Measurements from ENCODE around the gene FAM83D.

Gene FAM83D

DNA sequence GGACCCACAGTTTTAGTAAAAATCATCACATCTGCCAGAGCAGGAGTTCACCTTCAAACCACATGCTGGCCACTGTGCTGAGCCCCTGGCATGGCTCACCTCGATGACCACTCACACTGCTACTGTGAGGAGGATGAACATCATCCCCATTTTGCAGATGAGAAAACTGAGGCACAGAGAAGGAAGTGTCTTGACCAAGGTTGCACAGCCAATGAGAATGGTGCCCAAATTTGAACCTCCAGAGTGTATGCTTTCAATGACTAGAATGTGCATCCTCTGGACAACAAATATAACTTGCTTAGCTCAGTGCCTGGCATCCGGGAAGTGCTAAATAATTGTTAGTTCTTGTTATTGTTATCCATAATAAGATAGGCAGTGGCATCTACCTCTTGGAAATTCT is 37.2 kb upstream of the FAM83D start:
- CTCF ChIA-PET, result interaction anchor here (1.3 to 6.6 kb wide), 3 partner anchors 8 to 29 kb away, joined by 3 to 112 read pairs (median 34); no protein-coding TSS in a partner anchor
- TF ChIP-seq CTCF (IDR thresholded peaks at IDR 0.05; ENCODE audit: control extremely low read depth, extremely low read depth, low read depth, missing control alignments), result no peak
- POLR2A ChIA-PET, result interaction anchor here (0.6 to 1.2 kb wide), 2 partner anchors 11 to 149 kb away, joined by 3 to 4 read pairs; no protein-coding TSS in a partner anchor
- no peak for DNase-seq (ENCODE audit: extremely low spot score)

DNA sequence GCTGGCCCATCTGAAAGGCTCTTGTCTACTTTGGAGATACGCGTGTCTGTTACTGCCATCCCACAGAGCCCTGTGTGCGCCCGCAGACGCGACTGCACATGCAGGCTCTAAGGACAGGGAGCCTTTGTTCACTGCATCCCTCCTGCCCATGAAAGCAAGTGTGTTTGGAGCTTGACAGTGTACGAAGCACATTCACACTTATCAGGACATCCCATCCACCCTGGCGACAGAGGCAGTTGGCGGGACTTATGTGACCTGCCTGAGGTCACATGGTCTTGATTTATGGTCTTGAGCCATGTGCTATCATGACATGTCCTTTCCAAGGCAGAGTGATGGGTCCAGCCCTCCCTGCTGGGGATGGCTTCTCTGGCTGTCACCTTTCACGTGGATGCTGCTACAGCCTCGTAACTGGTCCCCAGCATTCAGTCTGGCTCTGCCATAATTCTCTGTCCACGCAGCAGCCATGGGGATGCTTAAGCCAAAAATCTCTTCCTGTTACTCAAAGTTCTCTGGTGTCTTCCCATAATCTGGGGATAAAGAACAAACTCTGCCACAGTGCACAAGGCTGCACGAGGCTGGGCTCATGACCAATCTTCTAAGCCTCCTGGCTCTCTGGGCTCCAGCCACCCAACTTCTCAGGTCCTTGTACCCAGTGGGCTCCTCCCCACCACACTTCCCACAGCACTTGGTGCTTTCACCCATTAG is 36.3 kb upstream of the FAM83D start:
- no peak for TF ChIP-seq CTCF (IDR thresholded peaks at IDR 0.05; ENCODE audit: control extremely low read depth, extremely low read depth, low read depth, missing control alignments)
- DNase-seq (ENCODE audit: extremely low spot score), result no peak
- POLR2A ChIA-PET, result interaction anchor here (0.6 to 1.2 kb wide), 2 partner anchors 12 to 150 kb away, joined by 3 to 4 read pairs; no protein-coding TSS in a partner anchor
- CTCF ChIA-PET, result interaction anchor here (0.6 to 6.6 kb wide), 7 partner anchors 8 to 159 kb away, joined by 3 to 112 read pairs (median 7); no protein-coding TSS in a partner anchor

DNA sequence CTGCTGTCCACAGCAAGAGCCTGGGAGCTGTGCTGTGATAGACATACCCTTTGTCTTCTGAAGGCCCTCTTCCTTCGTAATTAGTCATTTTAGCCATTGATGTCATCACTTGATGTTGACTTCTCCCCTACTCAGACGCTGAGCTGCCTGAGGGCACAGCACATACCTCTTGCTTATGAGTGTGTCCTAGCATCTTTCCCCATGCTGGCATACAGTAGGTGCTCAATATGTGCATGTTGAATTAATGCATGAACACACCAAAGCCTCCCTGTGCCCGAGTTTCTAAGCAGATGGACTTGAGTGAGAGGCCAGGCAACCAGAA is 35.8 kb upstream of the FAM83D start:
- ChIA-PET CTCF (interaction anchor here (0.6 to 6.6 kb wide), 6 partner anchors 9 to 159 kb away, joined by 3 to 112 read pairs (median 20); no protein-coding TSS in a partner anchor), POLR2A (no interaction called here)
- peak; percentile 48 for DNase-seq (ENCODE audit: extremely low spot score)
- no peak for TF ChIP-seq CTCF (IDR thresholded peaks at IDR 0.05; ENCODE audit: control extremely low read depth, extremely low read depth, low read depth, missing control alignments)

DNA sequence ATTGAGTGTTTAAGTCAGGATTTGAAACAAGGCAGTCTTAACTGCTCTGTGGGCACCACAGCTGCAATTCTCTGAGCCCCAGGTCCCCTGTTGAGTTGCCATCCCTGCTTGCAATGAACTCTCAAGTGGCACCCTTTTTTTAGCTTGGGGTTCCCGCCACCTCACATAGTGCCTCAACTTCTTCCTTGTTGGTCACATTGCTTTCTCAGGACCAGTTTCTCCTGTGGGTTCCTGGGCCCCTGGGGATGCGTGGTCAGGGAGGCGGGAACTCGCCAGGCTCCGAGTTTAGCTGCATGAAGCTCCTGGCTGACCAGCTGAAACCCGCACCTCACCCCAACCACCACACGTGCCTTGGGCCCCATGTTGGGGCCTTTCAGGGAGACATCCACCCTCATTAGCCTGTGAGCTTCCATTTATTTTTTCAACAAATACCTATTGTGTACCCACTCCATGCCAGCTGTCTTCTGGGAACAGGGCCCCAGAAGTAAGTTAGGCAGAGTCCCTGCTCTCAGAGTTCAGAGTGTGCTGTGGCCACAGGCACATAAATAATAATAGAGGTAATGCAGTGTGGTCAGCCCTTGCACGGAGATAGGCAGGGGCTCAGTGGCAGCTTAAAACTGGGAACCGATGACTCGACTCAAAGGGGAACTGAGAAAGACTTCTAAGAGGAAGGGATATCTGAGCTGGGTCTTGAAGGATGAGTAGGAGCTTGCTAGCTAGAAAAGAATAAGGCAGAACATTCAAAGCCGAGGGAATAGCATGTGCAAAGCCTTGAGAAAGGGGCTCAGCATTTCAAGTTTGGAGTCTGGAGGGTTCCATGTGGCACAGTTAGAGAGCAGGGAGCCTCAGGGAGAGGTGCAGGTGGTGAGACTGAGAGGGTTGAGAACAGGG is 33.9 kb upstream of the FAM83D start:
- peak; percentile 70 for DNase-seq (ENCODE audit: extremely low spot score)
- TF ChIP-seq CTCF (IDR thresholded peaks at IDR 0.05; ENCODE audit: control extremely low read depth, extremely low read depth, low read depth, missing control alignments), result no peak
- ChIA-PET CTCF (interaction anchor here (0.8 to 6.6 kb wide), 53 partner anchors 10 to 271 kb away, joined by 3 to 112 read pairs (median 5); partner anchors contain the start of genes DHX35, FAM83D and PPP1R16B), POLR2A (interaction anchor here (1.0 to 1.7 kb wide), 6 partner anchors 10 to 87 kb away, joined by 3 to 12 read pairs (median 6); partner anchors contain the start of gene PPP1R16B)

- DNase-seq (ENCODE audit: extremely low spot score), result no peak
- ChIA-PET CTCF (interaction anchor here (0.8 to 6.6 kb wide), 53 partner anchors 9 to 272 kb away, joined by 3 to 112 read pairs (median 5); partner anchors contain the start of genes DHX35, FAM83D and PPP1R16B), POLR2A (interaction anchor here (1.0 to 1.7 kb wide), 7 partner anchors 11 to 88 kb away, joined by 3 to 12 read pairs (median 5); partner anchors contain the start of gene PPP1R16B)
- TF ChIP-seq CTCF (IDR thresholded peaks at IDR 0.05; ENCODE audit: control extremely low read depth, extremely low read depth, low read depth, missing control alignments), result no peak
These were observed 33.1 kb upstream of the FAM83D start for GRCh38 chr20:38893056-38893564.

Data from GM10248 (cell line).